ENCODE measurements around the gene CTNNA2.

Gene CTNNA2

GRCh38 chr2:80573950-80574349 lies 1061.1 kb downstream of the CTNNA2 start:
- no peak for DNase-seq (ENCODE audit: low read depth)

DNA sequence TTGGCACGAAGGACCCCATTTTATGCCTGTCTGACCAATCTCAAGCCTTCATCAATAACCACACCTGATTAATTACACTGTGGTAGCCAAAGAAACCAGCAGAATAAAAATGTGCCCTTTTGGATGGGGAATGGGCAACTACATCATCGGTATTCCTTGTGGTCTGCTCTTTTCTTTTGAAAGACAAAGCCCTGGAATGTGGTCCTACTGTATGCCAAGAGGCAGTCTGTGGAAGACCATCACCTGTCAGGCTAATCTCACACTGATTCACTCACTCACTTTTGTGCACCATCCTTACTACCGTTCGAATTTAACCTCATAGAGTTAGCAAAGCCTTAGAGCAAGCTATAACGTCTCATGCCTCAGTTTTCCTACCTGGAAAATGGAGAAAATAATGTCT lies 1066.9 kb downstream of the CTNNA2 start:
- DNase-seq (ENCODE audit: low read depth): no peak

DNA sequence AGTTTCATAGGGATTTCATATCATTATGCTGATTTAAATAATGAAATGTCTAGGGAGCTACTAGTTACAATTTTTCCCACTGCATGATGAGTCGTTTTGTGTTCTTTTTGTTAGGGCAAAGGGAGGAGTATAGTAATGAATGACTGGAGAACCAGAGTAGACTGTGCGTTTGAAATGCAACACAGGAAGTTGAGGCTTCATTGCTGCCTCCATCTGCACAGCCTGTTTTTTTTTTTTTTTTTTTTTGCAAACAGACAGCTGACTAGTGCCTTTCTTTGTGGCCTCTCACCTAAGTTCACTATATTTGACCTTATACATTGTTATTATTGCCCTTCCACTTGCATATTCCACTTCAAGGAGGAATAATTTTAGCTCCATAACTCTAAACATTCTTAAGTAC lies 1078.4 kb downstream of the CTNNA2 start:
- DNase-seq (ENCODE audit: low read depth): no peak

- no peak for DNase-seq (ENCODE audit: low read depth)
Measured at GRCh38 chr2:80592106-80592505, 1079.3 kb downstream of the CTNNA2 start.

DNA sequence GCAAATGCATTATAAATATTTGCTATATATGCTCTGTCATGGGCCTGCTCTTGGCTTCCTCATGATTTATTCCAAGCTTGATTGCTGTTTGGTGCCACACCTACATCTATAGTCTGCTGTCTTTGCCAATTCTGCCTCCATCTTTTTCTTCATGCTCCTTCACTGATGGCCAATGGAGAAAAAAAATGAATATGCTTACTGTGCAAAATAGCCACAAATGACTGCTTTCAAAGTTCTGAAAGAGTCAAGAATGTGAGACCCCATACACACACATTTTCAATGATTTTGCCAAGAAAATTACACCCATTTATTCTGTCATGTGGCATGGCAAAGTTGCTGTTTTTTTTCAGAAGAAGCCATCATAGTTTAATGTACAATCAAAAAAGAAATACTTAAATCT lies 1097.3 kb downstream of the CTNNA2 start:
- no peak for DNase-seq (ENCODE audit: low read depth)

GRCh38 chr2:80621656-80622055 lies 1108.8 kb downstream of the CTNNA2 start:
- no peak for DNase-seq (ENCODE audit: low read depth)

GRCh38 chr2:80624062-80624461 lies 1111.2 kb downstream of the CTNNA2 start:
- DNase-seq (ENCODE audit: low read depth): no peak

GRCh38 chr2:80634590-80634989 lies 1121.7 kb downstream of the CTNNA2 start:
- DNase-seq (ENCODE audit: low read depth): no peak

- no peak for DNase-seq (ENCODE audit: low read depth)
Measured at GRCh38 chr2:80638783-80639182, 1125.9 kb downstream of the CTNNA2 start.

DNA sequence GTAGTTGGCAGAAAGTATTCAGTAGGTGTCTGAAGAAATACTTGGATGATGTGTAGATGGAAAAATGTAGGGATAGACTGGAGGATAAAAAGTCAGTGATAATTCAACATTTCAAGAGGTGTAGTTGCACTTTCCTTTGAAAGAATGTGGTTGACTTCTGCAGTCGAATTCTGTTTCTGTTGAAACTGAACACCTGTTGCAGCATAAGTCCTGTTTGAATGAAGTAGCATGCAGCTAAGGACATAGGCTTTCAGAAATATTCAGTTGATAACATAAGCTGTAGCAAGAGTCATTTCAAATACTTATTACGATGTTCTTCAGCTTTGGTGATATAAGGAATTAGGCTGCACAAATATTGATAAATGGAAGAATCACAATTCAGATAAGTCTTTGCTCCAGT lies 1129.6 kb downstream of the CTNNA2 start:
- no peak for DNase-seq (ENCODE audit: low read depth)

DNA sequence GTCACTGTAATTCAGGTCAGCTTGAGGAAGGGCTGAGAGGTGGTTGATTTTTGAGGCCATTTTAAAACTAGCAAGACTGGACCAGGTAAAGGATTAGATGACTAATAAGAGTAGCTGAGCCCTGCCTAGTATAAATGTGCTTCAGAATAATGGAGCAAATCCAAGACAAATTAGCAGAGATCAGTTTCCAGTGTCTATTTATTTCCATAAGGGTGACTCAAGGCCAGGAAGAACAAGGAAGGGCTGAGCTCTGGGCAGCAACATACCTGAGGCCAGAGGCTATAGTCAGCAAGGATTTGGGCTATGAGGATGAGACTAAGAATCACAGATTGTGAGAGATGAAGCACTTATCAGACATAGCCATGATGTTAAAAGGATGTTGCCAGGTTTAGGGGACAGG lies 1130.7 kb downstream of the CTNNA2 start:
- DNase-seq (ENCODE audit: low read depth): no peak

GRCh38 chr2:80651435-80651834 lies 1138.6 kb downstream of the CTNNA2 start:
- no peak for DNase-seq (ENCODE audit: low read depth)

DNA sequence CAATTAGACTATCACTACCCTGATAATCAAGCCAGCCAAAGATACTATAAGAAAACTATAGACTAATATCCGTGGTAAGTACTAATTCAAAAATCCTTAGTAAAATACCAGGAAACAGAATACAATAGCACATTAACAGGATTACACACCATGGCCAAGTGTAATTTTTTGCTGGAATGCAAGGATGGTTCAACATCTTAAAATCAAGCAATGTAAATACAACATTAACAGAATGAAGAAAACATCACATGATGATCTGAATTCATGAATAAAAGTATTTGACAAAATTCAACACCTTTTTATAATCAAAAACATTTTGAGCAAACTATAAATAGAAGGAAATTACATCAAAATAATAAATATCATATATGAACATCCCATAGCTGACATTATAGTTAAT lies 1142.4 kb downstream of the CTNNA2 start:
- DNase-seq (ENCODE audit: low read depth): no peak

GRCh38 chr2:80670763-80671162 lies 1157.9 kb downstream of the CTNNA2 start:
- no peak for DNase-seq (ENCODE audit: low read depth)

- DNase-seq (ENCODE audit: low read depth): no peak
Measured at GRCh38 chr2:80687524-80687923, 1174.7 kb downstream of the CTNNA2 start.

DNA sequence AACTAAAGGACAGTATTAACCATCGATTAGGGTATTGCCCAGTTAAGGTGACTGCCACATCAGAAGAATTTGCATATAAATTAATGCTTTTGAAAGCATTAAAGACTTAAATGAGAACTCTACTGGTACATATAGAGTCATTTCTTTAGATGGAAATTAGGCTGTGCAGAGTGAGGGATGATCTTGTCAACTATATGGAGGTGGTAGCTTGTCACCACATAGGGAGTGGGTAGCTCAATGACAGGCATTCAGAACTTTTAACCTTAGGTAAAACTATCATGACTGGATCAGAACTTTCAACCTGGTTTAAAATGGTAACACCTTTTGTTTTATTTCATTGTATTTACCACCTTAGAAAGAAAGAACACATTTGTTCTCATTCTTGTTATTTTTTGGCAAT lies 1176.3 kb downstream of the CTNNA2 start:
- DNase-seq (ENCODE audit: low read depth): no peak
